Breast epithelium (tissue), 3 donors: ENCODE data around the gene EIF4B.

ENCODE experiments used
- POLR2A ChIP-seq: fragments of 450-650 bp; IDR thresholded peaks from one replicate; pipeline ENCODE4 v1.6.1; 2016; ENCODE audit warnings: antibody characterized with exemption, mild to moderate bottlenecking, moderate library complexity
- TF ChIP-seq, protein P1 (sequence below), 3 donors: fragments of 450-650 bp; IDR thresholded peaks; one replicate each; pipeline ENCODE4 v1.5.1; 2016 to 2017; ENCODE audit warnings: antibody characterized with exemption in 3 of 3, mild to moderate bottlenecking in 3 of 3, moderate library complexity in 3 of 3

DNA sequence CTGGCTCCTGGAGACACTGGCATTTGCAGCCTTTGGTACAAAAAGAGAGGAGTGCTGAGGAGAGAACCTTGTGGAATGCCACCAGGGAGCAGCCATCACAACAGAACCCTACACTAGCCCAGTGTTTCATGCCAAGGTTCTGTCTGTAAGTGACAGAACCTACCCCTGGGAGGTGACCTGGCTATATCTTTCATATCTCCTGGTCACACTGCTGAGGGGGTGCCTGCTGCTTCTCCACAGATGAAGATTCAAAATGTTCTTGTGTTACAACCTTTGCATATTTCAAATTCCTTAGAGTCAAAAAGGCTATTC, 12.7 kb upstream of the EIF4B start:
- TF ChIP-seq, protein P1, sequence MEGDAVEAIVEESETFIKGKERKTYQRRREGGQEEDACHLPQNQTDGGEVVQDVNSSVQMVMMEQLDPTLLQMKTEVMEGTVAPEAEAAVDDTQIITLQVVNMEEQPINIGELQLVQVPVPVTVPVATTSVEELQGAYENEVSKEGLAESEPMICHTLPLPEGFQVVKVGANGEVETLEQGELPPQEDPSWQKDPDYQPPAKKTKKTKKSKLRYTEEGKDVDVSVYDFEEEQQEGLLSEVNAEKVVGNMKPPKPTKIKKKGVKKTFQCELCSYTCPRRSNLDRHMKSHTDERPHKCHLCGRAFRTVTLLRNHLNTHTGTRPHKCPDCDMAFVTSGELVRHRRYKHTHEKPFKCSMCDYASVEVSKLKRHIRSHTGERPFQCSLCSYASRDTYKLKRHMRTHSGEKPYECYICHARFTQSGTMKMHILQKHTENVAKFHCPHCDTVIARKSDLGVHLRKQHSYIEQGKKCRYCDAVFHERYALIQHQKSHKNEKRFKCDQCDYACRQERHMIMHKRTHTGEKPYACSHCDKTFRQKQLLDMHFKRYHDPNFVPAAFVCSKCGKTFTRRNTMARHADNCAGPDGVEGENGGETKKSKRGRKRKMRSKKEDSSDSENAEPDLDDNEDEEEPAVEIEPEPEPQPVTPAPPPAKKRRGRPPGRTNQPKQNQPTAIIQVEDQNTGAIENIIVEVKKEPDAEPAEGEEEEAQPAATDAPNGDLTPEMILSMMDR (IDR thresholded peaks at IDR 0.05): no peak
- TF ChIP-seq POLR2A: no peak
